Upper lobe of left lung (tissue), 6 donors: Measurements from ENCODE around the gene KHSRP. TPM values are rescaled to one million over a fixed set of nuclear protein-coding genes. Genes with fewer than 3 reads are reported as not detected.

Experiments used
- ATAC-seq, 2 donors: fragments of 200-7000 bp; cut with Tn5 transposase; one replicate each; pipeline ENCODE4 v1.9.1; 2022; ENCODE audit warnings: mild to moderate bottlenecking in 2 of 2, moderate library complexity in 2 of 2; ENCODE audit not compliant: low FRiP score in 2 of 2
- DNase-seq, 2 donors: peaks; one replicate each; pipeline ENCODE4 v3.0.0-alpha.2; 2019 to 2020
- H3K27ac ChIP-seq, 4 donors: fragments of 200-600 bp; sonication (generic); one replicate each; pipeline ENCODE4 v1.5.1; 2016 to 2019
- H3K27me3 ChIP-seq, 4 donors: fragments of 200-600 bp; sonication (generic); one replicate each; pipeline ENCODE4 v1.5.1; 2017 to 2019
- H3K36me3 ChIP-seq, 4 donors: fragments of 200-600 bp; sonication (generic); one replicate each; pipeline ENCODE4 v1.5.1; 2016 to 2019
- H3K4me1 ChIP-seq, 4 donors: fragments of 200-600 bp; sonication (generic); one replicate each; pipeline ENCODE4 v1.5.1; 2018 to 2019
- H3K4me3 ChIP-seq, 4 donors: fragments of 200-600 bp; sonication (generic); one replicate each; pipeline ENCODE4 v1.5.1; 2017 to 2019; ENCODE audit warnings: mild to moderate bottlenecking in 2 of 4, moderate library complexity in 1 of 4
- H3K9me3 ChIP-seq, 4 donors: fragments of 200-600 bp; sonication (generic); one replicate each; pipeline ENCODE4 v1.5.1; 2018 to 2019
- CTCF ChIP-seq, 6 experiments: fragments of 450-650 bp in 4 of 6; fragments of 200-600 bp in 2 of 6; sonication (generic) in 2 of 6; IDR thresholded peaks; one replicate each; pipeline ENCODE4 v1.5.1; 2016 to 2019; ENCODE audit warnings: antibody characterized with exemption in 6 of 6
- EP300 ChIP-seq, 4 donors: sonication (generic); formaldehyde crosslinking; IDR thresholded peaks; one replicate each; pipeline ENCODE4 v1.5.1; 2017; ENCODE audit warnings: antibody characterized with exemption in 4 of 4, control low read depth in 2 of 4
- POLR2A ChIP-seq, 4 donors: fragments of 450-650 bp; IDR thresholded peaks; one replicate each; pipeline ENCODE4 v1.5.1; 2016 to 2017; ENCODE audit warnings: antibody characterized with exemption in 4 of 4, mild to moderate bottlenecking in 2 of 4
- POLR2AphosphoS5 ChIP-seq, 2 donors: sonication (generic); formaldehyde crosslinking; IDR thresholded peaks; one replicate each; pipeline ENCODE4 v1.5.1; 2017; ENCODE audit warnings: antibody characterized with exemption in 2 of 2
- WGBS, 2 donors: methylation state at CpG; one replicate each; pipeline ENCODE4 v1.1.5; 2017 to 2018; 5-methylcytosine and 5-hydroxymethylcytosine counted together
- total RNA-seq, 6 donors: library from RNA; depleted of rRNA in 4 of 6; stranded (reverse); fragments of >200 nt in 4 of 6; gene quantifications; one replicate each; pipeline versions ENCODE4 v1.1.0 to v1.2.1, GENCODE V29; 2016 to 2021
- donor health status: DM: no; HTN: no; CAD: no; lungs with moderate emphysema.
- donor health status: DM: no; HTN: yes; CAD: no; lungs with severe emphysema.

KHSRP gene
- total RNA-seq, 6 donors from 2014 or later = 115 to 198 (median 133) TPM

GRCh38 chr19:6383188-6383587 is 41.4 kb downstream of the KHSRP start:
- ATAC-seq (no peak), DNase-seq (peak in 1 of 2 donors; percentile 68)
- Histone ChIP-seq H3K27ac (no peak overlapping the region), H3K4me1 (no peaks in the 10 kb centered on the region), H3K4me3 (no peak overlapping the region), H3K27me3 (no peaks in the 10 kb centered on the region), H3K36me3 (peaks cover 49 to 98% (median 82%) of the 10 kb centered on the region in 4 donors), H3K9me3 (no peaks in the 10 kb centered on the region)
- WGBS, 2 donors = 96 to 97% methylated on average over 18 of the region's 19 CpGs
- TF ChIP-seq CTCF (IDR thresholded peaks at IDR 0.05) = no peak
- TF ChIP-seq EP300 (IDR thresholded peaks at IDR 0.05) = no peak
- no peak for TF ChIP-seq POLR2A (IDR thresholded peaks at IDR 0.05)
- TF ChIP-seq POLR2AphosphoS5 (IDR thresholded peaks at IDR 0.05) = no peak

GRCh38 chr19:6381030-6381750 is 43.4 kb downstream of the KHSRP start:
- 93 to 97% methylated on average over 29 to 40 of the region's 40 CpGs for WGBS, 2 donors
- no peak overlapping the region for H3K27ac ChIP-seq
- H3K27me3 ChIP-seq = no peaks in the 10 kb centered on the region
- peaks cover 0 to under 1% (median under 1%) of the 10 kb centered on the region in 4 donors for H3K4me1 ChIP-seq
- no peaks in the 10 kb centered on the region for H3K9me3 ChIP-seq
- peaks cover 42 to 80% (median 66%) of the 10 kb centered on the region in 4 donors for H3K36me3 ChIP-seq
- no peak overlapping the region for H3K4me3 ChIP-seq
- TF ChIP-seq CTCF (IDR thresholded peaks at IDR 0.05) (no peak), EP300 (IDR thresholded peaks at IDR 0.05) (no peak), POLR2AphosphoS5 (IDR thresholded peaks at IDR 0.05) (no peak), POLR2A (IDR thresholded peaks at IDR 0.05) (no peak)
- ATAC-seq (no peak), DNase-seq (peak in 1 of 2 donors; percentile 77)

GRCh38 chr19:6379744-6380143 is 44.9 kb downstream of the KHSRP start:
- Histone ChIP-seq H3K27me3 (no peaks in the 10 kb centered on the region), H3K4me1 (peaks cover 0 to 5% (median 2%) of the 10 kb centered on the region in 4 donors), H3K36me3 (peaks cover 40 to 76% (median 61%) of the 10 kb centered on the region in 4 donors), H3K4me3 (no peak overlapping the region), H3K9me3 (no peaks in the 10 kb centered on the region), H3K27ac (no peak overlapping the region)
- 83 to 96% methylated on average over 3 of the region's 3 CpGs for WGBS, 2 donors
- DNase-seq (no peak), ATAC-seq (no peak)
- TF ChIP-seq POLR2A (IDR thresholded peaks at IDR 0.05) (no peak), POLR2AphosphoS5 (IDR thresholded peaks at IDR 0.05) (no peak), EP300 (IDR thresholded peaks at IDR 0.05) (no peak), CTCF (IDR thresholded peaks at IDR 0.05) (no peak)

DNA sequence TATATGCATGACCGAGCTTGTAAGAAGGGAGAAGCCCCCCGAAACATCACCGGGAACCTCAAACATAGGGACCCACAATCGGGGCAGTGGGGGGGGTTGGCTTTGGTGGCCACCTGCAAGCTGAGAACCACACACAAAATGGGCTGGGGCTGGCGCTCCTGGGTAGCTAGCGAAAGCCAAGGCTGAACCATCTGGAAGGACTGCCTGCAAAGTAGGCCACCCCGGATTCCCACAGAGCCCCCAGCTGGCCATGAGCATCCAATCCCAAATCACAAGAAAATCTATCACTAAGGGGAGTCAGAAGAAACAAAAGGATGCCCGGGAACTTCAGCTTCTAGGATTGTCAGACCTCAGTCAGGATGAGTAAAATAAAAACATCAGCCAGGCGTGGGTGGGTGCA is 46.1 kb downstream of the KHSRP start:
- DNase-seq (no peak), ATAC-seq (no peak)
- TF ChIP-seq EP300 (IDR thresholded peaks at IDR 0.05) (no peak), CTCF (IDR thresholded peaks at IDR 0.05) (no peak), POLR2AphosphoS5 (IDR thresholded peaks at IDR 0.05) (no peak), POLR2A (IDR thresholded peaks at IDR 0.05) (no peak)
- Histone ChIP-seq H3K9me3 (no peaks in the 10 kb centered on the region), H3K4me1 (peaks cover 5 to 18% (median 7%) of the 10 kb centered on the region in 4 donors), H3K4me3 (no peak overlapping the region), H3K27me3 (no peaks in the 10 kb centered on the region), H3K36me3 (peaks cover 38 to 68% (median 57%) of the 10 kb centered on the region in 4 donors), H3K27ac (no peak overlapping the region)
- 88 to 95% methylated on average over 9 of the region's 9 CpGs for WGBS, 2 donors

GRCh38 chr19:6378041-6378440 is 46.6 kb downstream of the KHSRP start:
- Histone ChIP-seq H3K9me3 (no peaks in the 10 kb centered on the region), H3K27ac (no peak overlapping the region), H3K27me3 (no peaks in the 10 kb centered on the region), H3K4me1 (peaks cover 5 to 20% (median 7%) of the 10 kb centered on the region in 4 donors), H3K4me3 (no peak overlapping the region), H3K36me3 (peaks cover 34 to 64% (median 53%) of the 10 kb centered on the region in 4 donors)
- WGBS, 2 donors = 72 to 73% methylated on average over 5 to 6 of the region's 6 CpGs
- no peak for ATAC-seq
- TF ChIP-seq EP300 (IDR thresholded peaks at IDR 0.05) = no peak
- TF ChIP-seq POLR2AphosphoS5 (IDR thresholded peaks at IDR 0.05) = no peak
- TF ChIP-seq CTCF (IDR thresholded peaks at IDR 0.05) = no peak
- TF ChIP-seq POLR2A (IDR thresholded peaks at IDR 0.05) = no peak
- DNase-seq = no peak
